GM19468 (cell line): ENCODE data around the gene MBNL3.

Experiments used
- ATAC-seq: cut with Tn5 transposase; IDR thresholded peaks from one replicate; pipeline ENCODE4 v1.9.1; 2021; ENCODE audit warnings: mild to moderate bottlenecking, moderate library complexity, moderate number of reproducible peaks; ENCODE audit not compliant: unreplicated experiment; ENCODE audit errors: extremely low read depth

MBNL3 gene, protein sequence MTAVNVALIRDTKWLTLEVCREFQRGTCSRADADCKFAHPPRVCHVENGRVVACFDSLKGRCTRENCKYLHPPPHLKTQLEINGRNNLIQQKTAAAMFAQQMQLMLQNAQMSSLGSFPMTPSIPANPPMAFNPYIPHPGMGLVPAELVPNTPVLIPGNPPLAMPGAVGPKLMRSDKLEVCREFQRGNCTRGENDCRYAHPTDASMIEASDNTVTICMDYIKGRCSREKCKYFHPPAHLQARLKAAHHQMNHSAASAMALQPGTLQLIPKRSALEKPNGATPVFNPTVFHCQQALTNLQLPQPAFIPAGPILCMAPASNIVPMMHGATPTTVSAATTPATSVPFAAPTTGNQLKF

DNA sequence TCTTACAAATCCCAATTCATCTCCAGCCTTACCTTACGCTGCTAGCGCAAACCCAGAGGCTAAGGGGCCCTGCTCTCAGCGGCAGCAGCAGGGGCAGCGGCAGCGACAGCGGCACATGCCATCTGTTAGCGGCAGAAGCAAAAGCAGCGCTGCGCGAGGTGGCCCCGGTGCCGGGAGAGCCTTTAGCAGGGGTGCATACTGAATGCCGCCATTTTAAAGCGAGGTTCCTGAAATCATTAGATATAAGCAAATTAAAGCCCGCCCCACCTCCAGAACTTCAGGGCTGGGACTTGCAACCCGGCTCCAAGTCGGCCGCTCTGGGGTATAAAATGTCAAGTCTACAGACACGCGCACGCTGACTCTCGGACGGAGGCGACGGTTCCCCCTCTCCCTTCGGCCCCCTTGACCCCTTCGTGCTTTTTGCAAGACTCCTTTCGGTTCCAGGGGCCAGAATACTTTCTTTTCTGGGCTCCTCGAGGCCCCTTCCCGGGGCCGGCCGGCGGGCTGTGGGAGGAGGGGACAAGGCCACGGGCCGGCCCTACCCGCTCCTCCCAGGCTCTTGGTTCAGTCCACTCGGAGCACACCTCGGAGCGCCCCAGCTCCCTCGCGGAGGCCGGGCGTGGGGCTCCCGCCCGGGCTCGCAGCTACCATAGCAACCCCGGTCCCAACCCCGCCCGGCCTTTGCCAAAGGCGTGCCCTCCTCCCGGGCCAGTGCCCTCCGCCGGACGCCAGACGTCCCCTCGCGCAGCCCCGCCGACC, at the start of gene MBNL3:
MBNL3 (minus strand) TSS at position 220 of the 759 bp plus-strand sequence. CDS start 49,427 bp downstream, outside the sequence.
- ATAC-seq = peak; percentile 34

- no peak for ATAC-seq
Measured at GRCh38 chrX:132533409-132533808, 44.6 kb upstream of the MBNL3 start.

GRCh38 chrX:132532913-132533312, 44.1 kb upstream of the MBNL3 start:
- no peak for ATAC-seq

- no peak for ATAC-seq
Measured at GRCh38 chrX:132532097-132532496, 43.3 kb upstream of the MBNL3 start.

DNA sequence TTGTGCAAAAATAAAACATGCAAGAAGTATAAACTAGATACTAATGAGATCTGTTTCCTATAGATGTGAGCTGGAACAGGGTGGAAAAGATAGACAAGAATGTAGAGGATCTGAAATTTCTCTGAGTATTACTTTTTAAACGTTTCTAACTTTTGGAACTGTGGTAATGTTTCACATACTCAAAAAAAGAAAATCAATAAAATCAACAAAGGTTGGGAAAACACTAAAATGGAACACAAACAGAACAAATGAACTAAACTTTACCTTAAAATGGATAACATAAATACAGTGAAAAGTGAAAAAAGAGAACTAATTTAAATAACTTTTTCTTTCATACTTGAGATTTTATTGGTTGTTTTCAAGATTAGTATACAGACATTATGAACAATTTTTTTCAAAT, 32.0 kb upstream of the MBNL3 start:
- no peak for ATAC-seq

- no peak for ATAC-seq
Measured at GRCh38 chrX:132520213-132520612, 31.4 kb upstream of the MBNL3 start.

GRCh38 chrX:132518401-132518800, 29.6 kb upstream of the MBNL3 start:
- ATAC-seq = no peak

- ATAC-seq = no peak
Measured at GRCh38 chrX:132508834-132509233, 20.0 kb upstream of the MBNL3 start.

GRCh38 chrX:132505116-132505515, 16.3 kb upstream of the MBNL3 start:
- ATAC-seq = no peak

DNA sequence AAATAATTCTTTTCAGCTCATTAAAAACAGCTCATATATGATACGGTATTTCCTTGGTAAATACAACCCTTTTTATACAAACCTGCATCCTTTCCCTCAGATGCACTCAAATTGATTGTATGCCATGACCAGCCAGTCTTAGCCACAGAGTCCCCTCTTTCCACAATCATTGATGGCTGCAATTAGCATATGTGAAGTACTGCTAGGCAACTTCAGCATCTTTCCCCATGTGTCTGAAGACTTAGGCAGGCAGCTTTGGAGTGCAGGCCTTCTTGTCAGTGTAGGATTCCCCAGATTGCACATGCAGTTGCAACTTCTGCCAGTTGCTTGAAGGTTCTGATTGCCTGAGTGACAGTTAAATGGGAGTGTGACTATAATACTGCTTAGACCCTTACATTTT, 15.6 kb upstream of the MBNL3 start:
- ATAC-seq = no peak

DNA sequence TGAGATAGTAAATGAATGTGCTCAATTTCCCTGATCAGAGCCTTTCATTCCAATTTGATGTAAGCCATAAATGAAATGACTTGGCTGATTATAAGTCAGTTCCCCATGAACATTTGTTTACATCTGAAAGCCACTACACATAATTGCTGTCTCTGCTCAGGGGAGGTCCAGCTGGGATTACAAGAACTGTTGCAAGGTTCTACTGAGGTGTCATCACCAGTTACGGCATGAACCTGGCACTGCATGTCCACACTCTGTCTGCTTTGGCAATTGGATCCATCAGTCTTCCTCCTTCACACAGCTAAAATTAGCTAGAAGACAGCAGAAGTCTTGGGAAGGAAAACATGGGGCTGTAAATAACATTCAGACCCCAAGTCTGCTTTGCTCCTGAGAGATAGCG, 12.8 kb upstream of the MBNL3 start:
- ATAC-seq = no peak

GRCh38 chrX:132497432-132497831, 8.6 kb upstream of the MBNL3 start:
- ATAC-seq = no peak

DNA sequence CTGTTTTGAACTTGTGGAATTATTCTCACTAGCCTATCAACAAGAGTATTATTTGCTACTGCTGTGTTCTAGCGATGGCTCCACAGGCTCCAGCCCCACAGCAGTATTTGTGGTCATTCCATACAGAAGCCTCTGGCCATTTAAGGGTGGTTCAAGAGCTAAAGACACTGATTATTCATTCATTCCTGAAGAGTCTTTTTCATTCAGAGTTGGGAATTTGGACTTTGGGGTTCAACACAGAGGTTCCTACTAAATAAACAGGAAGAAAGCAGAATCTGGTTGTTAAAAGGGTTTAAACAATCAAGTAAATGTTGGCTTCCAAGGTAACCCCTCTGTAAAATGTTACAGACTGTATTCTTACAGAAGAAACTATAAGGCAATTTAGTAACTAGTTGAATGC, 4.3 kb upstream of the MBNL3 start:
- ATAC-seq = no peak

- ATAC-seq = no peak
Measured at GRCh38 chrX:132491191-132491590, 2.4 kb upstream of the MBNL3 start.

DNA sequence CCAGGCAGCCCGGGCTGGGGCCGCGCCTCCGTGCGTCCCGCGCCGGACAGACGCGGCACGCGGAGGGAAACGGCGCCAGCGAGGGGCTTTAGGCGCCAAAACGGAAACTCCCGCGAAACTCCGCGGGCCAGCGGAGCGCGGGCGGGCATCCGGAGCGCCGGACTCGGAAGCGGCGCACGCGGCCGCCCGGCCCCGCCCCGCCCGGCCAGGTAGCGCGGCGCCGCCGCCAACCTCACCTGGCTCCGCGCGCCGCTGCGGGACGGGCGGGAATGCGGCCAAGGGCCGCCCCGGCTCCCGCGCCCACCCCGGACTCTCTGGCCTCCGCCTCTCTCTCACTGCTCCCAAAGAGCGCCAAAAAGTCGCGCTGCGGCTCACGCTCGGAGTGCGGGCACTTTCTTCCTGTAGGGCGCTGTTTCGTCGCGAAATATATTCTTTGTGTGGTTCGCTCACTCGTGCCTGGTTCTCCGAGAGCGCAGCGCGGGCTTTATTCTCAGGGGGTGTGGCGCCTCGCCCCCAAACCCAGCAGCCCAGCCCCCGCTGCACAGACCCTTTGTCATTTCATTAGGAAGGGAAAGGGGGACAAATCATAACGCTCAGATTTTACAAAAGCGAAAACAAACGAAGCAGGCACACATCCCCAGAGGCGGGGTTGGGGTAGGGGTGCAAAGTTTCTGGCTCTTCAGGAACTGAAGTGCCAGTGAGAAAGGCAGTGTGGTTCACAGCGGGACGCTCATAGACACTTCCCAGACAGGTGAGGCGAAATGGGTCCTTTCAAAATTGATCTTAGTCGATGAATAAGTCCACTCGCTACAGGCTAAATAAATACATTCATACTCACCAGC, 961 bp upstream of the MBNL3 start:
- ATAC-seq = peak; percentile 29

DNA sequence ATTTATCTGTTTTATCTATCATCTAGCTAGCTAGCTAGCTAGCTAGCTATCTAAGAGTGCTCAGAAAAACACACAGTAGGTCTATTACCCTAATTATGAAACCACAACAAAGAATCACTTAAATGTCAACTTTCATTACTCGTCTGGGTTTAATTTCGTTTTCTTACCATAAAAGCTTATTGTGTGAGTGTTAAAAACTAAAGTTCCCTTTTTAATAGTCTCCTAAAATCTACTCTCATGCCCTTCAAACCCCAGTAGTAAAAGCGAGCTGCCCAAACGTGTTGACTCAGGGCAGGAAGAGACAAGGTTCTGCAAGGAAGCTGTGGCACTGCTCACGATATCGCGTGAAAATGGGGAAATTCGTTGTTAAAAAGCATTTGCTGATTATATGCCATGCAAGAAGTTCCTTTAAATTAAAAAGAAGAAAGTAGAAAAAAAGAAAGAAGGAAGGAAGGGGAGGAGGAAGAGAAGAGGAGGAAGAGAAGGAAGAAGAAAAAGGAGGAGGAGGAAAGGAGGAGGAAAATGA, 595 bp downstream of the MBNL3 start:
- ATAC-seq = no peak

- ATAC-seq = no peak
Measured at GRCh38 chrX:132486599-132487178, 2.1 kb downstream of the MBNL3 start.

GRCh38 chrX:132483951-132484350, 4.9 kb downstream of the MBNL3 start:
- ATAC-seq = no peak

- no peak for ATAC-seq
Measured at GRCh38 chrX:132483488-132483887, 5.3 kb downstream of the MBNL3 start.

DNA sequence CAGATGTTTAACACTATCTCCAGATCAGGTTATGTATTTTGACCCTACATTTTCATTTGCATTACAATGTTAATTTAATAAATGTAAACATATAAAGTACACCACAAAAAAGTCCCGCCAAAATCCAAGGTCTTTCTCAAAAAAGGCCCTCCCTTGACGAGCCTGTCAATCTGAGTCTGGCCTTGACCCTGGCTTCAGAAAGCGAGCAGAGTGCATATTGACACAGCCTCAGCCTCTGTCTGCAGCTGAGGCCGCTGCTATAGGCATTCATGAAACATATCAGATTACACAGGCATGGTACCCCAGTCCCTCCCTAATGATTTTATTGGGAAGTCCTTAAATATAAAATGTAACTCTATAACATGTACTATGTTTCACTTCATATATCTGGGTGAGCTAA, 6.2 kb downstream of the MBNL3 start:
- no peak for ATAC-seq
